Thyroid gland (tissue), 4 donors: ENCODE measurements around the gene GLE1. TPM values are rescaled to one million over a fixed set of nuclear protein-coding genes. Genes with fewer than 3 reads are reported as not detected.

Source experiments
- DNase-seq, 2 donors: peaks; one replicate each; pipeline ENCODE4 v3.0.0-alpha.2; 2019
- H3K27ac ChIP-seq, 3 donors: fragments of 200-600 bp; sonication (generic); 1 replicate in 2 of 3; 2 replicates in 1 of 3; pipeline ENCODE4 v1.5.1; 2016 to 2019; ENCODE audit warnings: mild to moderate bottlenecking in 1 of 3, moderate library complexity in 1 of 3
- H3K27me3 ChIP-seq: fragments of 200-600 bp; sonication (generic); one replicate; pipeline ENCODE4 v1.5.1; 2019
- H3K36me3 ChIP-seq, 2 donors: fragments of 200-600 bp; sonication (generic); one replicate each; pipeline ENCODE4 v1.5.1; 2016 to 2019
- H3K4me1 ChIP-seq, 2 donors: fragments of 200-600 bp; sonication (generic); one replicate each; pipeline ENCODE4 v1.5.1; 2017 to 2019
- H3K4me3 ChIP-seq, 3 donors: fragments of 200-600 bp; sonication (generic); replicated peaks in 1 of 3; 1 replicate in 2 of 3; 2 replicates in 1 of 3; pipeline ENCODE4 v1.5.1; 2016; ENCODE audit warnings: mild to moderate bottlenecking in 1 of 3
- H3K9me3 ChIP-seq: fragments of 200-600 bp; sonication (generic); one replicate; pipeline ENCODE4 v1.5.1; 2017
- CTCF ChIP-seq, 6 experiments: fragments of 200-600 bp in 3 of 6; fragments of 450-650 bp in 3 of 6; sonication (generic) in 3 of 6; IDR thresholded peaks; one replicate each; pipeline ENCODE4 v1.5.1; 2016 to 2019; ENCODE audit warnings: antibody characterized with exemption in 6 of 6, mild to moderate bottlenecking in 2 of 6, inconsistent platforms in 1 of 6, moderate library complexity in 1 of 6
- POLR2A ChIP-seq, 2 donors: fragments of 450-650 bp; IDR thresholded peaks; one replicate each; pipeline ENCODE4 v1.6.1; 2017; ENCODE audit warnings: antibody characterized with exemption in 2 of 2, mild to moderate bottlenecking in 2 of 2, moderate library complexity in 1 of 2
- WGBS, 2 donors: methylation state at CpG; one replicate each; pipeline ENCODE4 v1.1.5; 2017; 5-methylcytosine and 5-hydroxymethylcytosine counted together
- intact Hi-C: fragments of 100-400 bp; cut with DNase I; formaldehyde crosslinking; loops from one replicate; pipeline ENCODE4 v1.15.1; 2023
- total RNA-seq, 4 donors: library from RNA; depleted of rRNA; stranded (reverse); fragments of >200 nt; gene quantifications; one replicate each; pipeline ENCODE4 v1.2.3, GENCODE V29; 2016

Gene GLE1
- total RNA-seq, 4 donors from 2014 or later, result 24.1 to 30.3 (median 25.5) TPM

- no peak overlapping the region for H3K4me3 ChIP-seq
- WGBS, 2 donors, result 98 to 99% methylated on average over 7 of the region's 7 CpGs
- no peaks in the 10 kb centered on the region for H3K4me1 ChIP-seq
- H3K27ac ChIP-seq, result no peak overlapping the region
- H3K36me3 ChIP-seq, result peaks cover 9 to 22% of the 10 kb centered on the region in 2 donors
- intact Hi-C loops, result no loop called here
- DNase-seq, result no peak
- TF ChIP-seq POLR2A (IDR thresholded peaks at IDR 0.05), result no peak
- no peak for TF ChIP-seq CTCF (IDR thresholded peaks at IDR 0.05)
- H3K27me3 ChIP-seq, result no peaks in the 10 kb centered on the region
- H3K9me3 ChIP-seq, result no peaks in the 10 kb centered on the region
Observed at GRCh38 chr9:128475867-128476266, 28.7 kb upstream of the GLE1 start.

- Histone ChIP-seq H3K36me3 (peaks cover 13 to 36% of the 10 kb centered on the region in 2 donors), H3K9me3 (no peaks in the 10 kb centered on the region), H3K4me3 (no peak overlapping the region), H3K27me3 (no peaks in the 10 kb centered on the region), H3K27ac (no peak overlapping the region), H3K4me1 (no peaks in the 10 kb centered on the region)
- DNase-seq, result no peak
- intact Hi-C loops, result no loop called here
- no peak for TF ChIP-seq POLR2A (IDR thresholded peaks at IDR 0.05)
- no peak for TF ChIP-seq CTCF (IDR thresholded peaks at IDR 0.05)
- 83 to 100% methylated on average over 1 of the region's 1 CpG for WGBS, 2 donors
Observed at GRCh38 chr9:128479262-128479661, 25.3 kb upstream of the GLE1 start.

GRCh38 chr9:128481561-128481960 is 23.0 kb upstream of the GLE1 start:
- Histone ChIP-seq H3K27ac (no peak overlapping the region), H3K36me3 (peaks cover 10 to 43% of the 10 kb centered on the region in 2 donors), H3K9me3 (no peaks in the 10 kb centered on the region), H3K4me3 (no peak overlapping the region), H3K4me1 (no peaks in the 10 kb centered on the region), H3K27me3 (no peaks in the 10 kb centered on the region)
- intact Hi-C loops, result no loop called here
- 96% methylated on average over 10 of the region's 10 CpGs for WGBS, 2 donors
- TF ChIP-seq CTCF (IDR thresholded peaks at IDR 0.05), result no peak
- no peak for DNase-seq

- no peak for DNase-seq
- Histone ChIP-seq H3K36me3 (peaks cover 14 to 43% of the 10 kb centered on the region in 2 donors), H3K27me3 (no peaks in the 10 kb centered on the region), H3K4me3 (no peak overlapping the region), H3K27ac (no peak overlapping the region), H3K9me3 (no peaks in the 10 kb centered on the region), H3K4me1 (no peaks in the 10 kb centered on the region)
- 94 to 95% methylated on average over 7 of the region's 7 CpGs for WGBS, 2 donors
- TF ChIP-seq POLR2A (IDR thresholded peaks at IDR 0.05), result no peak
- no peak for TF ChIP-seq CTCF (IDR thresholded peaks at IDR 0.05)
- intact Hi-C loops, result no loop called here
Observed at GRCh38 chr9:128482186-128482585, 22.3 kb upstream of the GLE1 start.

- peaks cover 10 to 32% of the 10 kb centered on the region in 2 donors for H3K36me3 ChIP-seq
- intact Hi-C loops, result no loop called here
- WGBS, 2 donors, result 91 to 96% methylated on average over 17 of the region's 17 CpGs
Observed at GRCh38 chr9:128484686-128485413, 19.7 kb upstream of the GLE1 start.

More at GRCh38 chr9:128484686-128485413, 19.7 kb upstream of the GLE1 start:
- DNase-seq, result no peak
- no peaks in the 10 kb centered on the region for H3K4me1 ChIP-seq
- no peak overlapping the region for H3K27ac ChIP-seq
- no peaks in the 10 kb centered on the region for H3K27me3 ChIP-seq
- no peak for TF ChIP-seq CTCF (IDR thresholded peaks at IDR 0.05)
- H3K4me3 ChIP-seq, result no peak overlapping the region
- no peaks in the 10 kb centered on the region for H3K9me3 ChIP-seq
